HepG2 (cell line): ENCODE measurements around the gene MED20. TPM values are rescaled to one million over a fixed set of nuclear protein-coding genes. Genes with fewer than 3 reads are reported as not detected.

Experiments
- ATAC-seq: fragments of 200-7000 bp; cut with Tn5 transposase; 3 replicates; pipeline ENCODE4 v1.9.1; 2020; ENCODE audit warnings: mild to moderate bottlenecking, moderate library complexity
- BruUV-seq: library from RNA; stranded (reverse); fragments of 400-500 nt; replicated peaks from 2 replicates; lab custom pipeline; 2021; lab: Mats Ljungman, UMichigan
- CTCF ChIA-PET: fragments of 300-600 bp; formaldehyde crosslinking; extraction: SDS; loops from one replicate; lab custom pipeline; 2021; ENCODE audit warnings: low total read pairs, inconsistent platforms, low intra/inter-chr PET ratio; lab: Yijun Ruan, JAX
- POLR2A ChIA-PET: fragments of 350-600 bp; sonication (Branson Sonifier 250); formaldehyde crosslinking; loops from one replicate; lab custom pipeline; 2020; ENCODE audit warnings: antibody characterized with exemption, inconsistent platforms; lab: Yijun Ruan, JAX
- DNase-seq: peaks from one replicate; pipeline ENCODE4 v3.0.0-alpha.2; 2015; ENCODE audit warnings: low spot score
- FAIRE-seq: peaks from 3 replicates; lab custom pipeline; 2011; peaks lifted over from hg19 to GRCh38; lab: Jason Lieb, UNC
- H2AFZ ChIP-seq: one replicate; pipeline ENCODE4 v1.6.1; 2011; ENCODE audit warnings: low read length, inconsistent platforms
- H3K27ac ChIP-seq: fragments of 300-600 bp; 3 replicates; pipeline ENCODE4 v1.8.0; 2011; ENCODE audit warnings: mixed run types, mild to moderate bottlenecking, mixed read lengths, low read length, inconsistent platforms; ENCODE audit not compliant: insufficient read depth; ENCODE audit errors: extremely low read length
- H3K27me3 ChIP-seq, 2 experiments: fragments of 200-600 bp in 1 of 2; 2 replicates in 1 of 2; 3 replicates in 1 of 2; pipeline versions ENCODE4 v1.6.0 to v1.8.0; 2011; ENCODE audit warnings: low read length in 2 of 2, mild to moderate bottlenecking in 2 of 2, moderate library complexity in 2 of 2, inconsistent platforms in 1 of 2; ENCODE audit not compliant: insufficient read depth in 2 of 2, control insufficient read depth in 1 of 2
- H3K36me3 ChIP-seq, 2 experiments: fragments of 200-600 bp in 1 of 2; replicated peaks in 1 of 2; 2 replicates in 1 of 2; 3 replicates in 1 of 2; pipeline versions ENCODE4 v1.5.1 to v1.8.0; 2011; ENCODE audit warnings: low read length in 2 of 2, inconsistent platforms in 1 of 2; ENCODE audit not compliant: insufficient read depth in 2 of 2, control insufficient read depth in 1 of 2
- H3K4me1 ChIP-seq: 2 replicates; pipeline ENCODE4 v1.5.1; 2012; ENCODE audit warnings: low read length, inconsistent platforms; ENCODE audit not compliant: insufficient read depth
- H3K4me2 ChIP-seq: 2 replicates; pipeline ENCODE4 v1.6.0; 2011; ENCODE audit warnings: low read depth, low read length, inconsistent platforms
- H3K4me3 ChIP-seq, 3 experiments: fragments of 200-600 bp in 1 of 3; sonication (generic), shearing (Covaris generic) in 1 of 3; replicated peaks in 1 of 3; 2 replicates each; pipeline ENCODE4 v1.5.1; 2011 to 2016; ENCODE audit warnings: low read length in 3 of 3, inconsistent platforms in 2 of 3, low read depth in 2 of 3, mild to moderate bottlenecking in 2 of 3, control low read depth in 1 of 3, mixed read lengths in 1 of 3; ENCODE audit not compliant: insufficient read depth in 1 of 3
- H3K79me2 ChIP-seq: one replicate; pipeline ENCODE4 v1.6.1; 2011; ENCODE audit warnings: low read length, inconsistent platforms; ENCODE audit not compliant: insufficient read depth
- H3K9ac ChIP-seq: 2 replicates; pipeline ENCODE4 v1.6.0; 2011; ENCODE audit warnings: mild to moderate bottlenecking, low read depth, low read length, inconsistent platforms; ENCODE audit not compliant: insufficient read depth
- H3K9me3 ChIP-seq: 2 replicates; pipeline ENCODE4 v1.5.1; 2012; ENCODE audit warnings: mild to moderate bottlenecking, low read length
- H4K20me1 ChIP-seq: 2 replicates; pipeline ENCODE4 v1.6.0; 2011; ENCODE audit warnings: inconsistent platforms, mild to moderate bottlenecking, low read length, moderate library complexity; ENCODE audit not compliant: insufficient read depth
- ASH2L ChIP-seq: fragments of 300-600, 200-600 bp; sonication (generic); IDR thresholded peaks from 2 replicates; pipeline ENCODE4 v1.7.0; 2017; ENCODE audit warnings: low read depth, mild to moderate bottlenecking, moderate library complexity, mixed read lengths, low read length; ENCODE audit not compliant: insufficient read length
- FOXA1 ChIP-seq, 2 experiments: fragments of 450-650 bp in 1 of 2; sonication (generic) in 1 of 2; formaldehyde crosslinking in 1 of 2; IDR thresholded peaks; 2 replicates each; pipeline versions ENCODE4 v1.4.0 to v1.6.1; 2016 to 2020; ENCODE audit warnings: missing genetic modification reagents in 1 of 2
- GTF3A ChIP-seq: sonication (generic); formaldehyde crosslinking; conservative IDR thresholded peaks from 2 replicates; pipeline ENCODE4 v1.4.0; 2020; ENCODE audit warnings: mild to moderate bottlenecking, missing genetic modification reagents
- KAT7 ChIP-seq: IDR thresholded peaks from 2 replicates; pipeline ENCODE4 v1.6.1; 2018; ENCODE audit warnings: borderline replicate concordance, missing compliant biosample characterization
- MAFG ChIP-seq: sonication (generic); formaldehyde crosslinking; IDR thresholded peaks from 2 replicates; pipeline ENCODE4 v1.5.1; 2020; ENCODE audit warnings: mild to moderate bottlenecking, missing genetic modification reagents
- NR2F2 ChIP-seq: IDR thresholded peaks from 2 replicates; pipeline ENCODE4 v1.6.1; 2012; ENCODE audit warnings: low read depth, inconsistent platforms, borderline replicate concordance
- POLR2AphosphoS5 ChIP-seq: IDR thresholded peaks from 2 replicates; pipeline ENCODE4 v1.6.1; 2012; ENCODE audit warnings: low read depth, low read length
- SUZ12 ChIP-seq: fragments of 150-350 bp; IDR thresholded peaks from 2 replicates; pipeline ENCODE4 v1.6.1; 2014; ENCODE audit warnings: low read depth, low read length
- ZEB1 ChIP-seq: IDR thresholded peaks from 2 replicates; pipeline ENCODE4 v1.6.1; 2012; ENCODE audit warnings: mild to moderate bottlenecking, low read depth, inconsistent platforms; ENCODE audit not compliant: insufficient replicate concordance
- ZFP1 ChIP-seq: IDR thresholded peaks from 2 replicates; pipeline ENCODE4 v1.6.1; 2016
- ZFP36L1 ChIP-seq: sonication (generic); formaldehyde crosslinking; IDR thresholded peaks from 2 replicates; pipeline ENCODE4 v1.8.0; 2022; ENCODE audit warnings: mild to moderate bottlenecking, missing genetic modification reagents, moderate library complexity
- ZFX ChIP-seq: sonication (generic); formaldehyde crosslinking; IDR thresholded peaks from 2 replicates; pipeline ENCODE4 v1.4.0; 2020; ENCODE audit warnings: mild to moderate bottlenecking, low read depth, missing genetic modification reagents, moderate library complexity
- ZNF253 ChIP-seq: sonication (generic); formaldehyde crosslinking; IDR thresholded peaks from 2 replicates; pipeline ENCODE4 v1.8.0; 2022; ENCODE audit warnings: mild to moderate bottlenecking, missing genetic modification reagents, borderline replicate concordance
- ZNF343 ChIP-seq: sonication (generic); formaldehyde crosslinking; IDR thresholded peaks from 2 replicates; pipeline ENCODE4 v1.4.0; 2020; ENCODE audit warnings: mild to moderate bottlenecking, missing genetic modification reagents
- WGBS: methylation state at CpG from one replicate; pipeline ENCODE4 v1.1.6; 2017; ENCODE audit warnings: low lambda C conversion rate; 5-methylcytosine and 5-hydroxymethylcytosine counted together
- in situ Hi-C: cut with HindIII; loops from 2 replicates; pipeline ENCODE4 v1.10.0; 2017; ENCODE audit warnings: low pct_unique_long_range_greater_than_20kb; ENCODE audit not compliant: extremely low pct_ligation_motif_present
- intact Hi-C: fragments of 100-400 bp; cut with micrococcal nuclease; formaldehyde crosslinking; loops from one replicate; pipeline ENCODE4 v1.10.0; 2022; ENCODE audit not compliant: unreplicated experiment
- polyA plus RNA-seq, 8 experiments: library from polyadenylated mRNA; depleted of rRNA in 3 of 8; stranded (reverse) in 7 of 8; unstranded in 1 of 8; fragments of >200 nt; fragmentation: Illumina TruSeq in 4 of 8; extraction: Trizol in 4 of 8; gene quantifications; 2 replicates each; pipeline versions ENCODE4 v1.2.1 to v1.2.3, GENCODE V29; 2011 to 2016; ENCODE audit warnings: low read depth in 4 of 8, missing spikeins in 1 of 8, mixed read lengths in 1 of 8; ENCODE audit not compliant: insufficient read depth in 1 of 8
- total RNA-seq, 5 experiments: library from RNA; depleted of rRNA; stranded (reverse); fragments of >200 nt; fragmentation: Illumina TruSeq; extraction: Trizol; gene quantifications; 2 replicates each; pipeline ENCODE4 v1.2.3, GENCODE V29; 2016; ENCODE audit warnings: low read depth in 1 of 5
- TF ChIP-seq, protein P1 (sequence below): sonication (generic); formaldehyde crosslinking; IDR thresholded peaks from 2 replicates; pipeline ENCODE4 v1.8.1; 2023; ENCODE audit warnings: mild to moderate bottlenecking, inconsistent platforms, moderate library complexity, missing genetic modification reagents, borderline replicate concordance
- TF ChIP-seq, protein P2 (sequence below): sonication (generic); formaldehyde crosslinking; IDR thresholded peaks from 2 replicates; pipeline ENCODE4 v1.4.0; 2020; ENCODE audit warnings: missing genetic modification reagents, borderline replicate concordance
- TF ChIP-seq, protein P3 (sequence below): sonication (generic); formaldehyde crosslinking; IDR thresholded peaks from 2 replicates; pipeline ENCODE4 v1.4.0; 2020; ENCODE audit warnings: mild to moderate bottlenecking, missing genetic modification reagents

MED20 gene
- total and polyA plus RNA-seq, 2 of the 13 experiments (the other 11 are each of a cell fraction or from before 2014, with no cell fraction given), result 28.1 to 41.1 TPM

DNA sequence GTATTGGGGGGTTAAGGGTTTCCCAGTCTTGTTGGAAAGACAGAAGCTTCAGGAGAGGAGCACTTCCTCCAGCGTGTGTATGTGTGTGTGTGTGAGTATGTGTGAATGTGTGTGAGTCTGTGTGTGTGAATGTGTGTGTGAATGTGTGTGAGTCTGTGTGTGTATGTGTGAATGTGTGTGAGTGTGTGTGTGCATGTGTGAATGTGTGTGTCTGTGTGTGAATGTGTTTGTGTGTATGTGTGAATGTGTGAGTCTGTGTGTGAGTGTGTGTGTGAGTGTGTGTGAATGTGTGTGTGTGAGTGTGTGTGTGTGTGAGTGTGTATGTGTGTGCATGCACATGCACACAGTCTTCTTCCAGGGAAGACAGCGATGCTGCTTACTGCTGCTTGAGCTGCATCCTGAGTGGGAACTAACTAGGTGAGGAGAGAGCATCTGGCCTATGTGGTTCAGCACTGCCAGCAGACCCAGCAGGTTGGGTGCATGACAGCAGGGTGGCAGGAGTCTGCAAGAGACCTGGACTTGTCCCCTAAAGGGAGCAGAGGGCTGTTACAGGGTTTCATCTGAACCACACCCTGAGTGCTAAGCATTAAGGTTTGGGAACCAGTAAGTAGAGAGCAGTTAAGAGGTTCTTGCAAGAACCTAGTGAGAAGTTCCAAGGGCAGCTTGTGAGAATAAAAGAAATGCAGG is 43.4 kb upstream of the MED20 start (continued):
- TF ChIP-seq, protein P1, sequence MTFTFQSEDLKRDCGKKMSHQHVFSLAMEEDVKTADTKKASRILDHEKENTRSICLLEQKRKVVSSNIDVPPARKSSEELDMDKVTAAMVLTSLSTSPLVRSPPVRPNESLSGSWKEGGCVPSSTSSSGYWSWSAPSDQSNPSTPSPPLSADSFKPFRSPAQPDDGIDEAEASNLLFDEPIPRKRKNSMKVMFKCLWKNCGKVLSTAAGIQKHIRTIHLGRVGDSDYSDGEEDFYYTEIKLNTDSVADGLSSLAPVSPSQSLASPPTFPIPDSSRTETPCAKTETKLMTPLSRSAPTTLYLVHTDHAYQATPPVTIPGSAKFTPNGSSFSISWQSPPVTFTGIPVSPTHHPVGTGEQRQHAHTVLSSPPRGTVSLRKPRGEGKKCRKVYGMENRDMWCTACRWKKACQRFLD (CRISPR knock-in tag), result no peak
- peak; percentile 26; the same call in 1 of the 2 replicates for TF ChIP-seq FOXA1 (IDR thresholded peaks at IDR 0.05)
- TF ChIP-seq FOXA1 (CRISPR knock-in tag; IDR thresholded peaks at IDR 0.05), result no peak

DNA sequence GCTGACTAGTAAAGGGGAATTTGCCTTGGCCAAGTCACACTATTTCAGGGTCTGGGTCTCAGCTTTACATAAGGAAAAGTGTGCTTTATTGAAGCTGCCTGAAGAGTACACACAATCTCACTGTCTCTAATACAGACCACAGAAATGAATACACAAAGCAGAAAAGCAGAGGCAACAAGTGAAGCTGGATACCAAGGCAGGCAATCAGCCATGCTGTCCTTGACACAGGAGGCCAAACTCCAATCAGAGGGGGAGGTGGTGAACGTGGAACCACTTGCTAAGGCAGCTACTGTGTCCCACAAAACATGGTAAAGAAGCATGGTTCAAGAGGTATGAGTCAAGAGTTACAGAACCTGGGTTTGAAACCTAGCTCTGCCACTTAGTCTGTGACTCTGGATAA is 42.4 kb upstream of the MED20 start:
- FAIRE-seq, result peak; percentile 48
- intact Hi-C loops (no loop called here), in situ Hi-C loops (no loop called here)
- H3K4me3 ChIP-seq, result no peak overlapping the region
- peaks cover 45% of the 10 kb centered on the region for H3K4me1 ChIP-seq
- no peak overlapping the region for H2AFZ ChIP-seq
- BruUV-seq, result no TSS peak
- no peak overlapping the region for H3K27ac ChIP-seq
- ATAC-seq, result no peak
- H3K36me3 ChIP-seq, result no peaks in the 10 kb centered on the region
- ChIA-PET POLR2A (interaction anchor here (0.8 kb wide), 1 partner anchor 28 kb away, joined by 3 read pairs; no protein-coding TSS in a partner anchor), CTCF (no interaction called here)
- 0% methylated on average over 1 of the region's 1 CpG for WGBS
- no peaks in the 10 kb centered on the region for H3K9me3 ChIP-seq
- no peaks in the 10 kb centered on the region for H3K79me2 ChIP-seq
- no peak overlapping the region for H3K4me2 ChIP-seq
- peak; percentile 29 for DNase-seq
- H4K20me1 ChIP-seq, result no peaks in the 10 kb centered on the region
- no peaks in the 10 kb centered on the region for H3K27me3 ChIP-seq
- TF ChIP-seq POLR2AphosphoS5 (no peak), SUZ12 (no peak), ZFP1 (CRISPR knock-in tag) (no peak), KAT7 (CRISPR knock-in tag) (no peak), ZFP36L1 (CRISPR knock-in tag) (no peak), ZEB1 (no peak), ZNF343 (CRISPR knock-in tag) (no peak), ASH2L (no peak), ZNF253 (CRISPR knock-in tag) (no peak), ZFX (CRISPR knock-in tag) (no peak), MAFG (CRISPR knock-in tag) (no peak), NR2F2 (no peak), GTF3A (CRISPR knock-in tag) (no peak)
- TF ChIP-seq, protein P2, sequence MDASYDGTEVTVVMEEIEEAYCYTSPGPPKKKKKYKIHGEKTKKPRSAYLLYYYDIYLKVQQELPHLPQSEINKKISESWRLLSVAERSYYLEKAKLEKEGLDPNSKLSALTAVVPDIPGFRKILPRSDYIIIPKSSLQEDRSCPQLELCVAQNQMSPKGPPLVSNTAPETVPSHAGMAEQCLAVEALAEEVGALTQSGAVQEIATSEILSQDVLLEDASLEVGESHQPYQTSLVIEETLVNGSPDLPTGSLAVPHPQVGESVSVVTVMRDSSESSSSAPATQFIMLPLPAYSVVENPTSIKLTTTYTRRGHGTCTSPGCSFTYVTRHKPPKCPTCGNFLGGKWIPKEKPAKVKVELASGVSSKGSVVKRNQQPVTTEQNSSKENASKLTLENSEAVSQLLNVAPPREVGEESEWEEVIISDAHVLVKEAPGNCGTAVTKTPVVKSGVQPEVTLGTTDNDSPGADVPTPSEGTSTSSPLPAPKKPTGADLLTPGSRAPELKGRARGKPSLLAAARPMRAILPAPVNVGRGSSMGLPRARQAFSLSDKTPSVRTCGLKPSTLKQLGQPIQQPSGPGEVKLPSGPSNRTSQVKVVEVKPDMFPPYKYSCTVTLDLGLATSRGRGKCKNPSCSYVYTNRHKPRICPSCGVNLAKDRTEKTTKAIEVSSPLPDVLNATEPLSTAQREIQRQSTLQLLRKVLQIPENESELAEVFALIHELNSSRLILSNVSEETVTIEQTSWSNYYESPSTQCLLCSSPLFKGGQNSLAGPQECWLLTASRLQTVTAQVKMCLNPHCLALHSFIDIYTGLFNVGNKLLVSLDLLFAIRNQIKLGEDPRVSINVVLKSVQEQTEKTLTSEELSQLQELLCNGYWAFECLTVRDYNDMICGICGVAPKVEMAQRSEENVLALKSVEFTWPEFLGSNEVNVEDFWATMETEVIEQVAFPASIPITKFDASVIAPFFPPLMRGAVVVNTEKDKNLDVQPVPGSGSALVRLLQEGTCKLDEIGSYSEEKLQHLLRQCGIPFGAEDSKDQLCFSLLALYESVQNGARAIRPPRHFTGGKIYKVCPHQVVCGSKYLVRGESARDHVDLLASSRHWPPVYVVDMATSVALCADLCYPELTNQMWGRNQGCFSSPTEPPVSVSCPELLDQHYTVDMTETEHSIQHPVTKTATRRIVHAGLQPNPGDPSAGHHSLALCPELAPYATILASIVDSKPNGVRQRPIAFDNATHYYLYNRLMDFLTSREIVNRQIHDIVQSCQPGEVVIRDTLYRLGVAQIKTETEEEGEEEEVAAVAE (CRISPR knock-in tag), result no peak
- TF ChIP-seq, protein P3, sequence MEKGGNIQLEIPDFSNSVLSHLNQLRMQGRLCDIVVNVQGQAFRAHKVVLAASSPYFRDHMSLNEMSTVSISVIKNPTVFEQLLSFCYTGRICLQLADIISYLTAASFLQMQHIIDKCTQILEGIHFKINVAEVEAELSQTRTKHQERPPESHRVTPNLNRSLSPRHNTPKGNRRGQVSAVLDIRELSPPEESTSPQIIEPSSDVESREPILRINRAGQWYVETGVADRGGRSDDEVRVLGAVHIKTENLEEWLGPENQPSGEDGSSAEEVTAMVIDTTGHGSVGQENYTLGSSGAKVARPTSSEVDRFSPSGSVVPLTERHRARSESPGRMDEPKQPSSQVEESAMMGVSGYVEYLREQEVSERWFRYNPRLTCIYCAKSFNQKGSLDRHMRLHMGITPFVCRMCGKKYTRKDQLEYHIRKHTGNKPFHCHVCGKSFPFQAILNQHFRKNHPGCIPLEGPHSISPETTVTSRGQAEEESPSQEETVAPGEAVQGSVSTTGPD (CRISPR knock-in tag), result no peak
- no peak overlapping the region for H3K9ac ChIP-seq
